ENCODE data around the gene BCKDHB.

The BCKDHB gene

GRCh38 chr6:80245043-80245442 is 138.6 kb downstream of the BCKDHB start:
- DNase-seq (ENCODE audit: extremely low read depth, insufficient read length) = no peak
- Histone ChIP-seq H3K36me3 (ENCODE audit: control insufficient read depth, insufficient read depth, low read length) (no peaks in the 10 kb centered on the region), H3K4me3 (replicated peaks; ENCODE audit: low read depth, low read length) (no peak overlapping the region), H3K27me3 (replicated peaks; ENCODE audit: control insufficient read depth, insufficient read depth, low read length) (no peaks in the 10 kb centered on the region)
- no peak for TF ChIP-seq CTCF (IDR thresholded peaks at IDR 0.05; ENCODE audit: insufficient read depth, low read length, poor library complexity, severe bottlenecking)

GRCh38 chr6:80249897-80250296 is 143.4 kb downstream of the BCKDHB start:
- no peak for TF ChIP-seq CTCF (IDR thresholded peaks at IDR 0.05; ENCODE audit: insufficient read depth, low read length, poor library complexity, severe bottlenecking)
- H3K4me3 ChIP-seq (replicated peaks; ENCODE audit: low read depth, low read length) = no peak overlapping the region
- DNase-seq (ENCODE audit: extremely low read depth, insufficient read length) = no peak
- no peaks in the 10 kb centered on the region for H3K36me3 ChIP-seq (ENCODE audit: control insufficient read depth, insufficient read depth, low read length)
- no peaks in the 10 kb centered on the region for H3K27me3 ChIP-seq (replicated peaks; ENCODE audit: control insufficient read depth, insufficient read depth, low read length)

- Histone ChIP-seq H3K27me3 (replicated peaks; ENCODE audit: control insufficient read depth, insufficient read depth, low read length) (no peaks in the 10 kb centered on the region), H3K4me3 (replicated peaks; ENCODE audit: low read depth, low read length) (no peak overlapping the region), H3K36me3 (ENCODE audit: control insufficient read depth, insufficient read depth, low read length) (no peaks in the 10 kb centered on the region)
- no peak for TF ChIP-seq CTCF (IDR thresholded peaks at IDR 0.05; ENCODE audit: insufficient read depth, low read length, poor library complexity, severe bottlenecking)
- DNase-seq (ENCODE audit: extremely low read depth, insufficient read length) = no peak
Measured at GRCh38 chr6:80250391-80250997, 144.0 kb downstream of the BCKDHB start.

GRCh38 chr6:80251321-80251720 is 144.8 kb downstream of the BCKDHB start:
- no peak for DNase-seq (ENCODE audit: extremely low read depth, insufficient read length)
- Histone ChIP-seq H3K27me3 (replicated peaks; ENCODE audit: control insufficient read depth, insufficient read depth, low read length) (no peaks in the 10 kb centered on the region), H3K4me3 (replicated peaks; ENCODE audit: low read depth, low read length) (no peak overlapping the region), H3K36me3 (ENCODE audit: control insufficient read depth, insufficient read depth, low read length) (no peaks in the 10 kb centered on the region)
- no peak for TF ChIP-seq CTCF (IDR thresholded peaks at IDR 0.05; ENCODE audit: insufficient read depth, low read length, poor library complexity, severe bottlenecking)

GRCh38 chr6:80254716-80255115 is 148.2 kb downstream of the BCKDHB start:
- no peak for TF ChIP-seq CTCF (IDR thresholded peaks at IDR 0.05; ENCODE audit: insufficient read depth, low read length, poor library complexity, severe bottlenecking)
- DNase-seq (ENCODE audit: extremely low read depth, insufficient read length) = no peak
- no peaks in the 10 kb centered on the region for H3K36me3 ChIP-seq (ENCODE audit: control insufficient read depth, insufficient read depth, low read length)
- no peaks in the 10 kb centered on the region for H3K27me3 ChIP-seq (replicated peaks; ENCODE audit: control insufficient read depth, insufficient read depth, low read length)
- no peak overlapping the region for H3K4me3 ChIP-seq (replicated peaks; ENCODE audit: low read depth, low read length)

- no peak for DNase-seq (ENCODE audit: extremely low read depth, insufficient read length)
- TF ChIP-seq CTCF (IDR thresholded peaks at IDR 0.05; ENCODE audit: insufficient read depth, low read length, poor library complexity, severe bottlenecking) = no peak
- Histone ChIP-seq H3K27me3 (replicated peaks; ENCODE audit: control insufficient read depth, insufficient read depth, low read length) (no peaks in the 10 kb centered on the region), H3K4me3 (replicated peaks; ENCODE audit: low read depth, low read length) (no peak overlapping the region), H3K36me3 (ENCODE audit: control insufficient read depth, insufficient read depth, low read length) (no peaks in the 10 kb centered on the region)
Measured at GRCh38 chr6:80256691-80257090, 150.2 kb downstream of the BCKDHB start.

Data from GM06990 (cell line).